Common myeloid progenitor, CD34-positive (primary cell): Measurements from ENCODE around the gene DBF4.
"Not testable (repeated sequence)": the region's sequence is repeated elsewhere in the genome, so short reads cannot be mapped to it uniquely, and the experiment has no call there.

Experiments used
- CTCF ChIA-PET: fragments of 350-600 bp; sonication (Branson Sonifier 250); formaldehyde crosslinking; loops from one replicate; lab custom pipeline; 2021; ENCODE audit warnings: antibody characterized with exemption; lab: Charles Lee
- POLR2A ChIA-PET: fragments of 350-600 bp; sonication (Branson Sonifier 250); formaldehyde crosslinking; loops from one replicate; lab custom pipeline; 2021; ENCODE audit warnings: antibody characterized with exemption; lab: Charles Lee
- DNase-seq, 3 donors: peaks; one replicate each; pipeline versions ENCODE4 v3.0.0 to v3.0.0-alpha.2; 2013
- H3K27ac ChIP-seq, 2 experiments: 1 replicate in 1 of 2; 2 replicates in 1 of 2; pipeline ENCODE4 v1.7.0; 2013; ENCODE audit warnings: inconsistent platforms in 2 of 2, low read length in 2 of 2, mild to moderate bottlenecking in 2 of 2, low read depth in 1 of 2, moderate library complexity in 1 of 2; ENCODE audit not compliant: severe bottlenecking in 2 of 2, insufficient read depth in 1 of 2, poor library complexity in 1 of 2
- H3K27me3 ChIP-seq, 5 experiments: replicated peaks in 2 of 5; 1 replicate in 3 of 5; 2 replicates in 2 of 5; pipeline versions ENCODE4 v1.6.1 to v1.7.0; 2013; ENCODE audit warnings: low read length in 4 of 5, mild to moderate bottlenecking in 2 of 5, moderate library complexity in 2 of 5, inconsistent platforms in 1 of 5; ENCODE audit not compliant: insufficient read depth in 5 of 5, control insufficient read depth in 4 of 5
- H3K36me3 ChIP-seq, 4 experiments: 1 replicate in 2 of 4; 2 replicates in 2 of 4; pipeline versions ENCODE4 v1.6.1 to v1.7.0; 2013; ENCODE audit warnings: low read length in 3 of 4, control low read depth in 1 of 4, mild to moderate bottlenecking in 1 of 4; ENCODE audit not compliant: control insufficient read depth in 4 of 4, insufficient read depth in 4 of 4
- H3K4me1 ChIP-seq, 4 experiments: 1 replicate in 3 of 4; 2 replicates in 1 of 4; pipeline versions ENCODE4 v1.6.1 to v1.7.1; 2013; ENCODE audit warnings: low read length in 3 of 4, mild to moderate bottlenecking in 3 of 4, control low read depth in 1 of 4, inconsistent platforms in 1 of 4, moderate library complexity in 1 of 4; ENCODE audit not compliant: control insufficient read depth in 4 of 4, insufficient read depth in 4 of 4; ENCODE audit errors: control extremely low read depth in 1 of 4
- H3K4me3 ChIP-seq, 7 experiments: 1 replicate in 4 of 7; 2 replicates in 3 of 7; pipeline versions ENCODE4 v1.5.1 to v1.7.0; 2013; ENCODE audit warnings: mild to moderate bottlenecking in 7 of 7, low read length in 6 of 7, moderate library complexity in 6 of 7, inconsistent platforms in 2 of 7, low read depth in 2 of 7, control low read depth in 1 of 7; ENCODE audit not compliant: insufficient read depth in 4 of 7, control insufficient read depth in 1 of 7; ENCODE audit errors: extremely low read depth in 1 of 7
- H3K9me3 ChIP-seq, 5 experiments: 1 replicate in 4 of 5; 2 replicates in 1 of 5; pipeline versions ENCODE4 v1.6.1 to v1.7.1; 2013; ENCODE audit warnings: low read length in 4 of 5, mild to moderate bottlenecking in 2 of 5, inconsistent platforms in 1 of 5, low read depth in 1 of 5, moderate library complexity in 1 of 5; ENCODE audit not compliant: control insufficient read depth in 4 of 5, insufficient read depth in 2 of 5; ENCODE audit errors: control extremely low read depth in 1 of 5
- WGBS: methylation state at CpG from one replicate; pipeline ENCODE4 v1.1.5; 2013; ENCODE audit not compliant: insufficient coverage; 5-methylcytosine and 5-hydroxymethylcytosine counted together

Gene DBF4

GRCh38 chr7:87872346-87872745 is 3.9 kb upstream of the DBF4 start:
- Histone ChIP-seq H3K36me3 (peaks cover 13 to 33% (median 25%) of the 10 kb centered on the region in 4 experiments), H3K27me3 (no peaks in the 10 kb centered on the region), H3K27ac (no peak overlapping the region), H3K4me1 (peaks cover 15 to 28% (median 21%) of the 10 kb centered on the region in 4 experiments), H3K9me3 (peaks cover 6 to 37% (median 23%) of the 10 kb centered on the region in 5 experiments), H3K4me3 (no peak overlapping the region)
- DNase-seq = no peak
- ChIA-PET CTCF (no interaction called here), POLR2A (no interaction called here)
- 100% methylated on average over 5 of the region's 5 CpGs for WGBS

- DNase-seq, POLR2A ChIA-PET, H3K27ac ChIP-seq, CTCF ChIA-PET, H3K27me3 ChIP-seq: not testable (repeated sequence)
- peak overlapping the region in 5 of 7 experiments; percentile 10 to 97 (median 40) for H3K4me3 ChIP-seq
- H3K4me1 ChIP-seq = peaks cover 18 to 38% (median 28%) of the 10 kb centered on the region in 4 experiments
- H3K9me3 ChIP-seq = peaks cover 6 to 28% (median 18%) of the 10 kb centered on the region in 5 experiments
- 99% methylated on average over 9 of the region's 10 CpGs for WGBS
- peaks cover 13 to 23% (median 19%) of the 10 kb centered on the region in 4 experiments for H3K36me3 ChIP-seq
Measured at GRCh38 chr7:87873328-87873727, 3.0 kb upstream of the DBF4 start.

- Histone ChIP-seq H3K4me1 (peaks cover 18 to 42% (median 31%) of the 10 kb centered on the region in 4 experiments), H3K27me3 (no peaks in the 10 kb centered on the region), H3K27ac (peak overlapping the region in 1 of 2 experiments; percentile 92), H3K36me3 (peaks cover 12 to 19% (median 16%) of the 10 kb centered on the region in 4 experiments), H3K9me3 (peaks cover 6 to 21% (median 15%) of the 10 kb centered on the region in 5 experiments), H3K4me3 (peak overlapping the region in 6 of 7 experiments; percentile 5 to 97 (median 63))
- 4% methylated on average over 3 of the region's 4 CpGs for WGBS
- CTCF ChIA-PET = no interaction called here
- POLR2A ChIA-PET = no interaction called here
- DNase-seq = peak in 2 of 3 donors; percentile 46 to 50
Measured at GRCh38 chr7:87874066-87874465, 2.2 kb upstream of the DBF4 start.

GRCh38 chr7:87875151-87876039 is 898 bp upstream of the DBF4 start:
- Histone ChIP-seq H3K4me3 (peak overlapping the region; percentile 83 to 98 (median 89)), H3K27me3 (no peaks in the 10 kb centered on the region), H3K9me3 (peaks cover 2 to 14% (median 11%) of the 10 kb centered on the region in 5 experiments), H3K4me1 (peaks cover 18 to 42% (median 32%) of the 10 kb centered on the region in 4 experiments), H3K36me3 (peaks cover 11 to 23% (median 15%) of the 10 kb centered on the region in 4 experiments), H3K27ac (peak overlapping the region; percentile 79 to 92)
- under 1% methylated on average over 29 of the region's 35 CpGs for WGBS
- POLR2A ChIA-PET = no interaction called here
- DNase-seq = peak in 2 of 3 donors; percentile 16 to 42
- CTCF ChIA-PET = interaction anchor here (1.0 to 1.2 kb wide), 2 partner anchors 35 to 78 kb away, joined by 3 to 5 read pairs; no protein-coding TSS in a partner anchor

DNA sequence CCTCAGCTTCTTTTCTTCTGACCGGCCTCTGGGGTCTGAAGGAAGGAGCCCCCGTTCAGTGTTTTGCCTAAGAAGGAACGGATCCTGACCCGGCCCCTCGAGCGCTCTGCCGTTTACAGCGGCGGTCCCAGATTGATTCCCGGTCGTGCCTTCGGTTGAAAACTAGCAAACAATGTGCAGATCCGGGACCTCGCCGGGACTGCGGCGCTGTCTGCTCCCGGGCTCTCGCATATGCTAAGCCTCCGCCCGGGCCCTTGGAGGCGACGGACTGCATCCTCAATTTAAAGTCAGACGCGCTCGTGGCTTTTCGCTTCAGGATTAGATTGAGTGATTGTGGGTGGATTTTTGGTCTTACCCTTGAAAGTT is 559 bp downstream of the DBF4 start:
- POLR2A ChIA-PET = no interaction called here
- peak overlapping the region; percentile 83 to 98 (median 89) for H3K4me3 ChIP-seq
- CTCF ChIA-PET = no interaction called here
- H3K4me1 ChIP-seq = peaks cover 18 to 42% (median 32%) of the 10 kb centered on the region in 4 experiments
- peak overlapping the region; percentile 79 to 92 for H3K27ac ChIP-seq
- peaks cover 5 to 23% (median 6%) of the 10 kb centered on the region in 4 experiments for H3K36me3 ChIP-seq
- no peaks in the 10 kb centered on the region for H3K27me3 ChIP-seq
- peaks cover 0 to 2% (median 0%) of the 10 kb centered on the region in 5 experiments for H3K9me3 ChIP-seq
- WGBS = under 1% methylated on average over 21 of the region's 27 CpGs
- DNase-seq = peak; percentile 55 to 64 (median 59)

GRCh38 chr7:87877366-87878040 is 1.2 kb downstream of the DBF4 start:
- H3K36me3 ChIP-seq = peaks cover 5 to 29% (median 7%) of the 10 kb centered on the region in 4 experiments
- H3K27me3 ChIP-seq = no peaks in the 10 kb centered on the region
- 17% methylated on average over 6 of the region's 10 CpGs for WGBS
- ChIA-PET CTCF (no interaction called here), POLR2A (no interaction called here)
- H3K9me3 ChIP-seq = no peaks in the 10 kb centered on the region
- DNase-seq = peak in 1 of 3 donors; percentile 13
- H3K4me1 ChIP-seq = peaks cover 18 to 42% (median 32%) of the 10 kb centered on the region in 4 experiments
- peak overlapping the region in 6 of 7 experiments; percentile 83 to 98 (median 88) for H3K4me3 ChIP-seq
- H3K27ac ChIP-seq = peak overlapping the region; percentile 79 to 92
